DMS114 treated with DMSO at 0.1 percent for 48 hours (cell line): ENCODE measurements around the gene IMPG1.

Experiments
- DNase-seq: peaks from one replicate; lab custom pipeline; 2025; ENCODE audit not compliant: unreplicated experiment; lab: John Stamatoyannopoulos, UW

The IMPG1 gene

GRCh38 chr6:76072562-76072961 lies at the start of gene IMPG1:
Gene IMPG1 (minus strand): TSS chr6:76072662. CDS start chr6:76072488, 174 bp downstream.
- DNase-seq, result no peak

GRCh38 chr6:76120302-76120701 lies 47.8 kb upstream of the IMPG1 start:
- no peak for DNase-seq

- no peak for DNase-seq
These were observed 819 bp upstream of the IMPG1 start for GRCh38 chr6:76073281-76073680.

GRCh38 chr6:76057469-76057868 lies 15.0 kb downstream of the IMPG1 start:
- DNase-seq, result no peak

- DNase-seq, result no peak
These were observed 20.1 kb downstream of the IMPG1 start for GRCh38 chr6:76052314-76052713.

- no peak for DNase-seq
These were observed 28.8 kb downstream of the IMPG1 start for GRCh38 chr6:76043690-76044089.

- DNase-seq, result no peak
These were observed 36.7 kb downstream of the IMPG1 start for GRCh38 chr6:76035713-76036112.

GRCh38 chr6:76026101-76026500 lies 46.4 kb downstream of the IMPG1 start:
- no peak for DNase-seq

- no peak for DNase-seq
These were observed 57.6 kb downstream of the IMPG1 start for GRCh38 chr6:76014626-76015530.

- no peak for DNase-seq
These were observed 68.3 kb downstream of the IMPG1 start for GRCh38 chr6:76004202-76004601.

- DNase-seq, result no peak
These were observed 68.8 kb downstream of the IMPG1 start for GRCh38 chr6:76003686-76004085.

GRCh38 chr6:76003113-76003512 lies 69.3 kb downstream of the IMPG1 start:
- no peak for DNase-seq

- no peak for DNase-seq
These were observed 71.8 kb downstream of the IMPG1 start for GRCh38 chr6:76000629-76001028.

GRCh38 chr6:75997696-75998095 lies 74.8 kb downstream of the IMPG1 start:
- DNase-seq, result no peak

- no peak for DNase-seq
These were observed 79.0 kb downstream of the IMPG1 start for GRCh38 chr6:75993236-75994162.

- DNase-seq, result no peak
These were observed 80.5 kb downstream of the IMPG1 start for GRCh38 chr6:75991941-75992340.

GRCh38 chr6:75986935-75987334 lies 85.5 kb downstream of the IMPG1 start:
- no peak for DNase-seq

GRCh38 chr6:75975904-75976303 lies 96.6 kb downstream of the IMPG1 start:
- no peak for DNase-seq

GRCh38 chr6:75970093-75970492 lies 102.4 kb downstream of the IMPG1 start:
- DNase-seq, result no peak

GRCh38 chr6:75968143-75968542 lies 104.3 kb downstream of the IMPG1 start:
- DNase-seq, result no peak

GRCh38 chr6:75963569-75963968 lies 108.9 kb downstream of the IMPG1 start:
- DNase-seq, result no peak

GRCh38 chr6:75952128-75952527 lies 120.3 kb downstream of the IMPG1 start:
- DNase-seq, result no peak
